HEK293 (cell line): ENCODE measurements around the gene PRKAG2.

ENCODE experiments used
- HOXC10 ChIP-seq: sonication (generic); formaldehyde crosslinking; IDR thresholded peaks from 2 replicates; pipeline ENCODE4 v1.8.1; 2023; ENCODE audit warnings: mild to moderate bottlenecking, missing genetic modification reagents
- KLF16 ChIP-seq: fragments of 450-650 bp; formaldehyde crosslinking; IDR thresholded peaks from 2 replicates; pipeline ENCODE4 v1.5.1; 2017; ENCODE audit warnings: missing biosample characterization, missing genetic modification characterization
- ZNF121 ChIP-seq: fragments of 450-650 bp; formaldehyde crosslinking; IDR thresholded peaks from 2 replicates; pipeline ENCODE4 v1.5.1; 2016; ENCODE audit warnings: missing biosample characterization, missing genetic modification characterization
- ZNF274 ChIP-seq, 2 experiments: fragments of 200-500 bp in 1 of 2; fragments of 450-650 bp in 1 of 2; sonication (Bioruptor generic) in 1 of 2; formaldehyde crosslinking in 1 of 2; IDR thresholded peaks; 2 replicates each; pipeline versions ENCODE4 v1.5.1 to v1.6.1; 2014 to 2016; ENCODE audit warnings: borderline replicate concordance in 1 of 2, inconsistent platforms in 1 of 2, low read length in 1 of 2, missing biosample characterization in 1 of 2, missing genetic modification characterization in 1 of 2
- ZNF529 ChIP-seq: fragments of 450-650 bp; formaldehyde crosslinking; IDR thresholded peaks from 2 replicates; pipeline ENCODE4 v1.5.1; 2017; ENCODE audit warnings: missing genetic modification characterization, missing biosample characterization; ENCODE audit not compliant: insufficient replicate concordance
- TF ChIP-seq, protein P1 (sequence below): fragments of 450-650 bp; formaldehyde crosslinking; IDR thresholded peaks from 2 replicates; pipeline ENCODE4 v1.5.1; 2016; ENCODE audit warnings: missing biosample characterization, missing genetic modification characterization
- TF ChIP-seq, protein P2 (sequence below): fragments of 450-650 bp; formaldehyde crosslinking; IDR thresholded peaks from 2 replicates; pipeline ENCODE4 v1.5.1; 2016; ENCODE audit warnings: missing biosample characterization, missing genetic modification characterization

DNA sequence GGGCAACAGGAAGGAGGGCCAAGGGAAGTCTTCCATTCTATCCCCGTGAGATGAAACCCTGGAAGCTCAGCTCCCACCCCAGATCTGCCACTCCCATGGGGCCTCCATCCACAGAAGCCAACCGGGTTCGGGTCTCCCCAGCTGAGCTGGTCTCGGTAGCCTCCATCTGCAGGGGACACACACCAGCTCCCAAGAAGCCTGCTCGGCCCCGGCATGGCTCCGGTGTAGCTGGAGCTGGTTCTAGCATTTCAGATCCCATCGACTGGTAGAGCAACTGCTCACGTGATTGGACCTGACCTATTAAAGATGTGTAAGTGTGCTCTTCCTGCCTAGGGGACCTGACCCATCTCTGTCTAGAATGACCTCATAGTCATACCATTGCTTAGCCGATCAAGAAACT, 138.0 kb downstream of the PRKAG2 start:
- no peak for TF ChIP-seq ZNF274 (IDR thresholded peaks at IDR 0.05; ENCODE audit: low read length)
- no peak for TF ChIP-seq ZNF274 (tag by site-specific recombination; IDR thresholded peaks at IDR 0.05; ENCODE audit: borderline replicate concordance)
- TF ChIP-seq, protein P1, sequence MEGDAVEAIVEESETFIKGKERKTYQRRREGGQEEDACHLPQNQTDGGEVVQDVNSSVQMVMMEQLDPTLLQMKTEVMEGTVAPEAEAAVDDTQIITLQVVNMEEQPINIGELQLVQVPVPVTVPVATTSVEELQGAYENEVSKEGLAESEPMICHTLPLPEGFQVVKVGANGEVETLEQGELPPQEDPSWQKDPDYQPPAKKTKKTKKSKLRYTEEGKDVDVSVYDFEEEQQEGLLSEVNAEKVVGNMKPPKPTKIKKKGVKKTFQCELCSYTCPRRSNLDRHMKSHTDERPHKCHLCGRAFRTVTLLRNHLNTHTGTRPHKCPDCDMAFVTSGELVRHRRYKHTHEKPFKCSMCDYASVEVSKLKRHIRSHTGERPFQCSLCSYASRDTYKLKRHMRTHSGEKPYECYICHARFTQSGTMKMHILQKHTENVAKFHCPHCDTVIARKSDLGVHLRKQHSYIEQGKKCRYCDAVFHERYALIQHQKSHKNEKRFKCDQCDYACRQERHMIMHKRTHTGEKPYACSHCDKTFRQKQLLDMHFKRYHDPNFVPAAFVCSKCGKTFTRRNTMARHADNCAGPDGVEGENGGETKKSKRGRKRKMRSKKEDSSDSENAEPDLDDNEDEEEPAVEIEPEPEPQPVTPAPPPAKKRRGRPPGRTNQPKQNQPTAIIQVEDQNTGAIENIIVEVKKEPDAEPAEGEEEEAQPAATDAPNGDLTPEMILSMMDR, result no peak
- no peak for TF ChIP-seq ZNF121 (tag by site-specific recombination)
- TF ChIP-seq KLF16 (tag by site-specific recombination), result no peak
- no peak for TF ChIP-seq ZNF529 (tag by site-specific recombination)
- TF ChIP-seq, protein P2, sequence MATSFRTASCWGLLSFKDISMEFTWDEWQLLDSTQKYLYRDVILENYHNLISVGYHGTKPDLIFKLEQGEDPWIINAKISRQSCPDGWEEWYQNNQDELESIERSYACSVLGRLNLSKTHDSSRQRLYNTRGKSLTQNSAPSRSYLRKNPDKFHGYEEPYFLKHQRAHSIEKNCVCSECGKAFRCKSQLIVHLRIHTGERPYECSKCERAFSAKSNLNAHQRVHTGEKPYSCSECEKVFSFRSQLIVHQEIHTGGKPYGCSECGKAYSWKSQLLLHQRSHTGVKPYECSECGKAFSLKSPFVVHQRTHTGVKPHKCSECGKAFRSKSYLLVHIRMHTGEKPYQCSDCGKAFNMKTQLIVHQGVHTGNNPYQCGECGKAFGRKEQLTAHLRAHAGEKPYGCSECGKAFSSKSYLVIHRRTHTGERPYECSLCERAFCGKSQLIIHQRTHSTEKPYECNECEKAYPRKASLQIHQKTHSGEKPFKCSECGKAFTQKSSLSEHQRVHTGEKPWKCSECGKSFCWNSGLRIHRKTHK (tag by site-specific recombination), result no peak
- TF ChIP-seq HOXC10, result no peak
